DOHH2 (cell line): ENCODE data around the gene ISCA2.
"Not testable (repeated sequence)": the region's sequence is repeated elsewhere in the genome, so short reads cannot be mapped to it uniquely, and the experiment has no call there.

Source experiments
- H3F3A ChIP-seq: fragments of 200-600 bp; sonication (generic), shearing (Covaris generic); 2 replicates; pipeline ENCODE4 v1.6.0; 2016; ENCODE audit warnings: antibody characterized with exemption, mild to moderate bottlenecking; ENCODE audit not compliant: control insufficient read depth, insufficient read depth
- H3K27ac ChIP-seq: fragments of 200-600 bp; sonication (generic); 2 replicates; pipeline ENCODE4 v1.5.1; 2014; ENCODE audit warnings: low read depth, mild to moderate bottlenecking, low read length, moderate library complexity
- H3K27me3 ChIP-seq: fragments of 200-600 bp; sonication (generic); 2 replicates; pipeline ENCODE4 v1.6.1; 2014; ENCODE audit warnings: mild to moderate bottlenecking, low read length, mixed read lengths; ENCODE audit not compliant: control insufficient read depth
- H3K36me3 ChIP-seq: fragments of 200-600 bp; sonication (generic); 2 replicates; pipeline ENCODE4 v1.6.1; 2014; ENCODE audit warnings: mild to moderate bottlenecking, low read length, moderate library complexity, mixed read lengths; ENCODE audit not compliant: control insufficient read depth
- H3K4me1 ChIP-seq: fragments of 200-600 bp; sonication (generic); 2 replicates; pipeline ENCODE4 v1.6.1; 2014; ENCODE audit warnings: mild to moderate bottlenecking, low read length, mixed read lengths; ENCODE audit not compliant: control insufficient read depth
- H3K4me2 ChIP-seq: fragments of 200-600 bp; sonication (generic); 2 replicates; pipeline ENCODE4 v1.6.0; 2014; ENCODE audit warnings: mild to moderate bottlenecking, low read length, moderate library complexity
- H3K4me3 ChIP-seq: fragments of 200-600 bp; sonication (generic); 2 replicates; pipeline ENCODE4 v1.5.1; 2014; ENCODE audit warnings: mild to moderate bottlenecking, low read length, mixed read lengths
- H3K79me2 ChIP-seq: fragments of 200-600 bp; sonication (generic); 2 replicates; pipeline ENCODE4 v1.6.1; 2014; ENCODE audit warnings: mild to moderate bottlenecking, low read length, mixed read lengths; ENCODE audit not compliant: control insufficient read depth
- H3K9me2 ChIP-seq: fragments of 200-600 bp; sonication (generic); replicated peaks from 2 replicates; pipeline ENCODE4 v1.6.1; 2014; ENCODE audit warnings: mild to moderate bottlenecking, low read length, mixed read lengths; ENCODE audit not compliant: control insufficient read depth
- H3K9me3 ChIP-seq: fragments of 200-600 bp; sonication (generic); 2 replicates; pipeline ENCODE4 v1.6.1; 2014; ENCODE audit warnings: antibody characterized with exemption, low read length, mixed read lengths; ENCODE audit not compliant: control insufficient read depth, insufficient read depth
- H4K20me1 ChIP-seq: fragments of 200-600 bp; sonication (generic); 2 replicates; pipeline ENCODE4 v1.6.0; 2014; ENCODE audit warnings: low read depth, mild to moderate bottlenecking, antibody characterized with exemption, low read length, moderate library complexity; ENCODE audit not compliant: control insufficient read depth, insufficient read depth
- EZH2phosphoT487 ChIP-seq: fragments of 200-600 bp; sonication (generic); IDR thresholded peaks from 2 replicates; pipeline ENCODE4 v1.6.1; 2017; ENCODE audit warnings: borderline replicate concordance, mild to moderate bottlenecking, antibody characterized with exemption, low read length, moderate library complexity, mixed read lengths
- TF ChIP-seq, protein P1 (sequence below): fragments of 200-600 bp; sonication (generic); IDR thresholded peaks from one replicate; pipeline ENCODE4 v1.5.1; 2014; ENCODE audit warnings: antibody characterized with exemption, mild to moderate bottlenecking, low read depth, low read length; ENCODE audit not compliant: poor library complexity, severe bottlenecking

Gene ISCA2

DNA sequence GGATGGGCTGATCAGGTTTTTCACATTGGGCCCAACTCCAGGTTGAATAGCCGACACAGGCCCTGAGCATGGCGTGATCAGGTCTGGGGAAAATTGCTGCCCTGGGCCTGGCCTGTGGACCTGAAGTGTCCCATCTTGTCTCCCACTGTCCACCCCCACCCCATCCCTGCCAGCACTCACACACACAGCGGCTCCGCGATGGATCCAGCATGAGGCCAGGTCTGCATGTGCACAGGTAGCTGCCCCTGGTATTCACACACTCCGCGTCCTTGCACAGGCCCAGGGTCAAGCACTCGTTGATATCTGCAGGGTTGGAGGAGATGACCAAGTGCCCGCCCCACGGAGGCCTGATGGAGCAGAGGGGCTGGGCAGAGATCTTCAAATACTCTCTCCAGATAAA, 38.7 kb downstream of the ISCA2 start:
- no peaks in the 10 kb centered on the region for H3K36me3 ChIP-seq
- no peaks in the 10 kb centered on the region; the same call in 1 of the 2 replicates for H3K27me3 ChIP-seq
- no peaks in the 10 kb centered on the region for H3K79me2 ChIP-seq
- H3K4me3 ChIP-seq = no peak overlapping the region
- no peaks in the 10 kb centered on the region for H3F3A ChIP-seq
- no peak overlapping the region for H3K4me2 ChIP-seq
- H3K27ac ChIP-seq = no peak overlapping the region
- H3K9me3 ChIP-seq = no peaks in the 10 kb centered on the region
- TF ChIP-seq EZH2phosphoT487 = no peak
- TF ChIP-seq, protein P1, sequence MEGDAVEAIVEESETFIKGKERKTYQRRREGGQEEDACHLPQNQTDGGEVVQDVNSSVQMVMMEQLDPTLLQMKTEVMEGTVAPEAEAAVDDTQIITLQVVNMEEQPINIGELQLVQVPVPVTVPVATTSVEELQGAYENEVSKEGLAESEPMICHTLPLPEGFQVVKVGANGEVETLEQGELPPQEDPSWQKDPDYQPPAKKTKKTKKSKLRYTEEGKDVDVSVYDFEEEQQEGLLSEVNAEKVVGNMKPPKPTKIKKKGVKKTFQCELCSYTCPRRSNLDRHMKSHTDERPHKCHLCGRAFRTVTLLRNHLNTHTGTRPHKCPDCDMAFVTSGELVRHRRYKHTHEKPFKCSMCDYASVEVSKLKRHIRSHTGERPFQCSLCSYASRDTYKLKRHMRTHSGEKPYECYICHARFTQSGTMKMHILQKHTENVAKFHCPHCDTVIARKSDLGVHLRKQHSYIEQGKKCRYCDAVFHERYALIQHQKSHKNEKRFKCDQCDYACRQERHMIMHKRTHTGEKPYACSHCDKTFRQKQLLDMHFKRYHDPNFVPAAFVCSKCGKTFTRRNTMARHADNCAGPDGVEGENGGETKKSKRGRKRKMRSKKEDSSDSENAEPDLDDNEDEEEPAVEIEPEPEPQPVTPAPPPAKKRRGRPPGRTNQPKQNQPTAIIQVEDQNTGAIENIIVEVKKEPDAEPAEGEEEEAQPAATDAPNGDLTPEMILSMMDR = no peak
- no peaks in the 10 kb centered on the region for H4K20me1 ChIP-seq
- no peaks in the 10 kb centered on the region for H3K4me1 ChIP-seq
- H3K9me2 ChIP-seq = no peaks in the 10 kb centered on the region

DNA sequence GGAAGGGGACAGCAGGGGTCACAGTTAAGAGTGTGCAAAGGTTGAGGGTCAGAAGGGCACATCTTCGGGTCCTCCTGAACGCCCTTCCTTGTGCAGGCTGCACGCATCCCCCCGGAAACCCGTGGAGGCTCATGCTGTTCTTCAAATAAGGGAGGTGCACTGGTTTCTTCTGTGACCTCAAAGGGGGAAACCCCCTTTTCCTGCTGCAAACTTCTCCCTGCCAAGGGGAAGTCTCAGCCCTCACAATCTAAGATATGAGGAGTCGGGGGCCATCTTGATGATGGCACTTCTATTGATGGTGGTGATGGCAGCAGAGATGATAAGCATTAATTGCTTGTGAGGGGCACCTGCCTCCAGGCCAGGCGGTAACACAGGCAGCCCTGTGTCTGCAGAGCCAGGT, 40.0 kb downstream of the ISCA2 start:
- Histone ChIP-seq H3K27ac (no peak overlapping the region), H3K9me2 (no peaks in the 10 kb centered on the region), H3F3A (no peaks in the 10 kb centered on the region), H3K27me3 (no peaks in the 10 kb centered on the region; the same call in 1 of the 2 replicates), H3K9me3 (no peaks in the 10 kb centered on the region), H4K20me1 (no peaks in the 10 kb centered on the region), H3K4me3 (no peak overlapping the region), H3K36me3 (no peaks in the 10 kb centered on the region), H3K4me2 (no peak overlapping the region), H3K4me1 (no peaks in the 10 kb centered on the region), H3K79me2 (no peaks in the 10 kb centered on the region)
- TF ChIP-seq, protein P1 = no peak
- TF ChIP-seq EZH2phosphoT487 = no peak

DNA sequence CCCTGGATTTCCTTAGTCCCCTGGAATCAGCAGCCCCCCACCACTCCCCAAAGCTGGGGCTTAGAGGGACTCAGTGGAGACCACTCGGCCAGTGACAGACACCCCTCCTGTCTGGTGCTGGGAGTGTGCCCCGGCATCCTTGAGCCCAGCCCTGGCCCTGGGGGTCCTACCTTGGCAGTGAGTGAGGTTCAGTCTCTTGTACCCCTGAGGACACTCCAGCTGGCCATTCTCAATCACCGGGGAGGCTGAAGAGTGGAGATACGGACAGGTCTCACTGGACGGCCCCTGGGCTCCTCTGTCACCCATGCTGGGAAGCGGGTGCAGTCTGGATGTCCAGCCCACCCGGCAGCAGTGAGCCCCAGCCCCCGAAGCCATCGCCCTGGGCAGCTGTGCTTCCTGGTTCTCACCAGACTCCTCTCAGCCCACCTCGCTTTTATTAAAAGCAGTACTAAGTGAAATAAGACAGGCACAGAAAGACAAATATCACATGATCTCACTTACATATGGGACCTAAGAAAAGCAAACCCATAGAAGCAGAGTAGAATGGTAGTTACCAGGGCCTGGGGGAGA, 42.3 kb downstream of the ISCA2 start:
- H3K9me2 ChIP-seq = no peaks in the 10 kb centered on the region
- no peak for TF ChIP-seq EZH2phosphoT487
- TF ChIP-seq, protein P1 = no peak
- no peaks in the 10 kb centered on the region for H3K9me3 ChIP-seq
- no peaks in the 10 kb centered on the region; the same call in 1 of the 2 replicates for H3K27me3 ChIP-seq
- H3K4me2 ChIP-seq = no peak overlapping the region
- no peaks in the 10 kb centered on the region for H3K4me1 ChIP-seq
- H3F3A ChIP-seq = no peaks in the 10 kb centered on the region
- no peak overlapping the region for H3K4me3 ChIP-seq
- no peak overlapping the region for H3K27ac ChIP-seq
- no peaks in the 10 kb centered on the region for H3K79me2 ChIP-seq
- no peaks in the 10 kb centered on the region for H3K36me3 ChIP-seq
- H4K20me1 ChIP-seq = no peaks in the 10 kb centered on the region

DNA sequence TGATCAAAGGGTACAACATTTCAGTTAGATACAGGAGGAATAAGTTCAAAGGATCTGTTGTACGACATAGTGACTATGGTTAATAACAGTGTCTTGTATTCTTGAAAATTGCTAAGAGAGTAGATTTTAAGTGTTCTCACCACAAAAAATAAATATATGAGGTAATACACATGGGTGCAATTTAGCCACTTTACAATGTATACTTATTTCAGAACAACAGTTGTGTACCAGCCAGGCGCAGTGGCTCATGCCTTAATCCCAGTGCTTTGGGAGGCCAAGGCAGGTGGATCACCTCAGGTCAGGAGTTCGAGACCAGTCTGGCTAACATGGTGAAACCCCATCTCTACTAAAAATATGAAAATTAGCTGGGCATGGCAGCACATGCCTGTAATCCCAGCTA, 42.8 kb downstream of the ISCA2 start:
- not testable (repeated sequence) for H3K9me3 ChIP-seq, H3K27me3 ChIP-seq, H3F3A ChIP-seq, H3K79me2 ChIP-seq, H3K4me2 ChIP-seq, H3K4me3 ChIP-seq, H4K20me1 ChIP-seq, H3K9me2 ChIP-seq, H3K4me1 ChIP-seq, H3K36me3 ChIP-seq, H3K27ac ChIP-seq
